SK-N-MC (cell line): ENCODE measurements around the gene CELA2A.
"Not testable (repeated sequence)": the region's sequence is repeated elsewhere in the genome, so short reads cannot be mapped to it uniquely, and the experiment has no call there.

ENCODE experiments used
- DNase-seq: peaks from one replicate; pipeline ENCODE4 v3.0.0-alpha.2; 2011; ENCODE audit warnings: low read depth, low spot score
- H3K27ac ChIP-seq: fragments of 200-600 bp; sonication (generic); 2 replicates; pipeline ENCODE4 v1.5.1; 2016; ENCODE audit warnings: mixed run types
- H3K36me3 ChIP-seq: fragments of 200-600 bp; sonication (generic); 2 replicates; pipeline ENCODE4 v1.6.1; 2017; ENCODE audit warnings: antibody characterized with exemption, low read length, mixed read lengths; ENCODE audit not compliant: insufficient read depth
- H3K4me3 ChIP-seq: fragments of 200-600 bp; sonication (generic); 2 replicates; pipeline ENCODE4 v1.5.1; 2016
- H3K9ac ChIP-seq: fragments of 200-600 bp; sonication (generic); 2 replicates; pipeline ENCODE4 v1.8.0; 2017; ENCODE audit warnings: mixed run types, mixed read lengths; ENCODE audit not compliant: insufficient read length
- H3K9me3 ChIP-seq: fragments of 200-600 bp; sonication (generic); 2 replicates; pipeline ENCODE4 v1.6.1; 2017; ENCODE audit warnings: low read depth, mild to moderate bottlenecking, antibody characterized with exemption, low read length, moderate library complexity, mixed read lengths
- EZH2 ChIP-seq: fragments of 200-600 bp; sonication (generic); IDR thresholded peaks from one replicate; pipeline ENCODE4 v1.6.1; 2017; ENCODE audit warnings: antibody characterized with exemption
- FOXP2 ChIP-seq: optimal IDR thresholded peaks from 2 replicates; pipeline ENCODE3; 2011; ENCODE audit warnings: mild to moderate bottlenecking, moderate library complexity; ENCODE audit not compliant: insufficient read depth; ENCODE audit errors: extremely low read length, control extremely low read depth
- POLR2AphosphoS5 ChIP-seq: IDR thresholded peaks from 2 replicates; pipeline ENCODE4 v1.6.1; 2012; ENCODE audit warnings: mild to moderate bottlenecking, low read depth, low read length, borderline replicate concordance

The CELA2A gene

DNA sequence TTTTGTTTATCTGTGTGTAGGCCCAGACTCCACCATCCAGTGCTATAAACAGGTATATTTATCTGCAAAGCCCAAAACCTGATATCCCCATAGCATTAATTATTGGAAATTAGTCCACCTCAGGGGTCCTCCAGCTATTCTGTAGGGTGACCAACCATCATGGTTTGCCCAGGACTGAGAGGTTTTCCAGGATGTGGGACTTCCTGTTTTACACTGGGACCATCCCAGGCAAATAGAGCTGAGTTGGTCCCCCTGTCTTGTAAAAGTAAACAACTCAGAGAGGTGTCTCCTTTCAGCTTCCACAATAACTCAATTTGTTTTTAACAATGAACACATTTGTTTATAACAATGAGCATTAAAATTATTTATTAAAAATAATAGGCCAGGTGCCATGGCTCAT, 11.6 kb downstream of the CELA2A start:
- TF ChIP-seq EZH2 (no peak), FOXP2 (no peak), POLR2AphosphoS5 (no peak)
- Histone ChIP-seq H3K9ac (no peak overlapping the region), H3K4me3 (no peak overlapping the region), H3K27ac (no peak overlapping the region), H3K36me3 (no peaks in the 10 kb centered on the region), H3K9me3 (no peaks in the 10 kb centered on the region)
- no peak for DNase-seq

DNA sequence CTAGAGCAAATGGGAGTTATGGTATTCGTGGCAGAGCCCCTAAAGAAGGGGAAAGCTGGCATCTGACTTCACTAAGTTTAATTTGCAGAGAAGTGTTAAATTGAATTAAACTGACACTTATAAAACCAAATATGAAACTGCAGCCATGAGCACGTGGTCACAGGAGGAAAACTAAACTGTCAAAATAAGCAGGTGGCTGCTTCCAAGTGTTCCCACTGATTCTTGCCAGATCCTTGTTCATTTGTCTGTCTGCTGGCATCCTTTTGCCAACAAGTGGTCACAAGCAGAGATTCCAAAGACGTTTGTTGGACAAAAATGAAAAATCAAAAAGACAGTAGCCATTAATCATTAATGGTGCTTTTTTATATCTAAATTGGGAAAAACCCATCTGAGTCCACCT, 12.8 kb downstream of the CELA2A start:
- no peak for TF ChIP-seq FOXP2
- no peak for TF ChIP-seq POLR2AphosphoS5
- TF ChIP-seq EZH2: no peak
- no peak for DNase-seq

DNA sequence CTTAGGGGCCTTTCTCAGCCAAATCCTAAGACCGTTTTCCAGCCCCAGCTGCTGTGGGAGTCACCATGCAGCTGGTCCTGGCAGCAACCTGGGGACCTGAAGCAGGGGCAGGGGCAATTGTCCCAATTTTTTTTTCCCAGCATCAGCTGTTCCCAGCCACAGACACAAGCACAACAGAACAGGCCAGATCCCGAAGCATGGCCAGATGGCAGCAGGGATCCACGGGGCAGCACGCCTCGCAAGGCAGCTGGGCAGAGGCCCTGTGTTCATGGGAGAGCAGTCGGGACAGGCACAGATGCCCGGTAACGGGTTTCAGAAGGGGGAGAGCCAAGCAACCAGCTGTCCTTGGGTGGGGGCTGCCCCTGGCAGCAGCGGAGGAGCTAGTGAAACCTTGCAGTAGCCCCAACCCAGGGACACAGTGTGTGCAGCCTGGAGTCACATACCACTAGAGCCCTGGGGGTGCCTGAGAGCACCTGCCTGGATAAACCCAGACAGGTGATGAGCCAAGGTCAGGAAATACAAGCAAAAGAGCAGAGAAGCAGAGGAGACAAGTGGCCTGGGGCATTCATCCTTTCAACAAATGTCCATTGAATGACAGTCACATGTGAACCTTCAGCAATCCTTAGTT, 13.4 kb downstream of the CELA2A start:
- H3K4me3 ChIP-seq, DNase-seq, H3K9ac ChIP-seq, H3K27ac ChIP-seq, H3K9me3 ChIP-seq, H3K36me3 ChIP-seq: not testable (repeated sequence)

More for the DNA sequence above, 12.8 kb downstream of the CELA2A start:
- Histone ChIP-seq H3K36me3 (no peaks in the 10 kb centered on the region), H3K4me3 (no peak overlapping the region), H3K9ac (no peak overlapping the region), H3K27ac (no peak overlapping the region), H3K9me3 (no peaks in the 10 kb centered on the region)

DNA sequence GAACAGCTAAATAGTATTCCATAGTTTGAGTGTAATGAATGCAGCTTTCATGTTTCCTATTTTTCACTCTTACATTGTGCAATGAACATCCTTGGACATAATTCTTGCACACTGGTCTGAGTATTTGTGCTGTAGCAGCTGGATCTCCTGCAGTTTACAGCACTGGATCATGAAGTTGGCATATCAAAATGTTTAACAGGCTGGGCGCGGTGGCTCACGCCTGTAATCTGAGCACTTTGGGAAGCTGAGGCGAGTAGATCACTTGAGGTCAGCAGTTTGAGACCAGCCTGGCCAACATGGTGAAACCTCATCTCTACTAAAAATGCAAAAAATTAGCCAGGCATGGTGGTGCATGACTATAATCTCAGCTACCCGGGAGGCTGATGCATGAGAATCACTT, 14.5 kb downstream of the CELA2A start:
- H3K36me3 ChIP-seq, H3K4me3 ChIP-seq, H3K27ac ChIP-seq, H3K9me3 ChIP-seq, H3K9ac ChIP-seq, DNase-seq: not testable (repeated sequence)

DNA sequence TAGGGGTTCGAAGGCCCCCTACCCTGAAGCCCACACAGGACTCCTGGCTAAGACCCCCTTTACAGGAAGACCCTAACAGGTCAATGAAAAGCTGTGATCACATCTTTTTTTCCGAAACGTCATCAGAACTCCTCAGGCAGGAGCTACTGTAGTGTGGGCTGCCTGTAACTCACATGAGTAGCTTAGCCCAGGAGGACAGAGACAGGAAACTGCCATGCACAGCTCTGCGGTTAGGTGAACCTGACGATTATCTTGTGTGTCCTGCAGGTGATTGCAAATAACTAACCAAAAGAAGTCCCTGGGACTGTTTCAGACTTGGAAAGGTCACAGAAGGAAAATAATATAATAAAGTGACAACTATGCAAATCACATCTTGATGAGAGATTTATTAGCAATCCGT, 15.2 kb downstream of the CELA2A start:
- H3K9me3 ChIP-seq, H3K36me3 ChIP-seq, H3K27ac ChIP-seq, DNase-seq, H3K9ac ChIP-seq, H3K4me3 ChIP-seq: not testable (repeated sequence)

DNA sequence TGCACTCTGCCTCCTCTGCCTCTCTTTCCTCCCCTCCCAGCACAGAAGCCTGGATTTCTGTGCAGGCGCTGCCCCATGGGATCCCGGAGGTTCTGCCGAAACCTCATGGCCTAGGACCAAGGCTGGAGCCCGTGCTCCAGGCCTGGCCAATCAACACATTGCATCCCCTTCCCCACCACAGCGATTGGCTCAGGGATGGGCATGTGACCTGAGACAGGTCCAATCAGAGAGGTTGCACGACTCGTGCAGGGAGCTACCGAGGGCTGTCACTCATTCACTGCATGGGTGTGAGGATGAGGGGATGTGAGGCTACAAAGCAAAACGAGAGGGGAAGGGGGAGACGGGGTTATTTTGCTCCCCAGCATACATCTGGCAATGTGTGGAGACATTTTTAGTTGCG, 16.1 kb downstream of the CELA2A start:
- Histone ChIP-seq H3K9me3 (no peaks in the 10 kb centered on the region), H3K36me3 (no peaks in the 10 kb centered on the region), H3K9ac (no peak overlapping the region), H3K27ac (no peak overlapping the region), H3K4me3 (no peak overlapping the region)
- TF ChIP-seq FOXP2 (no peak), EZH2 (no peak), POLR2AphosphoS5 (no peak)
- no peak for DNase-seq

DNA sequence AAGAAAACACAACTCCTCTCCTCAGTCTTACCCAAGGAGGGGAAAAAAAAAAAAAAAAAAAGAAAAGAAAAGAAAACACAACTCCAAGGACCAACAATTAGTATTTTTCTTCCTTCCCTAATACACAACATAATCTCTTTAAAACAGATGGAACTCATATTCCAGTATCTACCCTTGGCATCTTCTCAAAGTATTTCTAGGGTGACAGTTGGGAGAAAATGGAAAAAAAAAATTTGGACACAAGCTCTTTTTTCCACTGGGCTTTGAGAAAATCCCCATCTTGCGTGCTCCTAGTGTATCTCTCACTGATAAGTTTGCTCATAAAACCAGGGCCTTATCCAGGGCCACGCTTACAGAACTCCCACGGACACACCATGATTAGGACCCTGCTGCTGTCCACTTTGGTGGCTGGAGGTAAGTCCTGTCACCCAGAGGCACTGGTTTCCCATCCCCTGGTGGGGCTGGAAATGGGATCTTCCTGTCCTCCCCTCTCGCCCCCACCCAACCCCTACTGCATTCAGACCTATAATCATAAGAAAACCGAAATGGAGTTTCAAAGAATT, 19.3 kb downstream of the CELA2A start, which contains the start of gene CELA2B:
TSS of gene CELA2B (plus strand) at position 353 of the 563 bp plus-strand sequence. CDS start at position 375, 22 bp downstream.
- Histone ChIP-seq H3K4me3 (no peak within 1 kb of the TSS), H3K9me3 (no peaks in the 10 kb centered on the region), H3K9ac (no peak within 1 kb of the TSS), H3K36me3 (no peaks in the 10 kb centered on the region), H3K27ac (no peak within 1 kb of the TSS)
- no peak for DNase-seq
- TF ChIP-seq EZH2: no peak
- TF ChIP-seq FOXP2: no peak
- TF ChIP-seq POLR2AphosphoS5: no peak

DNA sequence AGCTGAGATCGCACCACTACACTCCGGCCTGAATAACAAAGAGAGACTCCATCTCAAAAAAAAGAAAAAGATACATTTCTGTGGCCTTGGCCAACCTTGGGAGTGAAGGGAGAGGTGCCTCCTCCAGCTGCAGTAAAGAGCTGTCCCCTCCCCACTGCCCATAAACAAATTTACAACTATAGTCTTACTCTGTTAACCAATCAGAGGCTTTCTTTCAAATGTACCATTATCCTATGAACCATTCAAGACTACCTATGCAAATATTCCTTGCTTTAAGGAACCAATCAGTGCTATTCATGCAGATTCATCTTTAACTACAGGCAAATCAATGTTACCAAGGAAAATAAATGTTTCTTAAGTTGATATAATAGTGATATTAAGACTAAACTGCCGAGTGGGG, 20.4 kb downstream of the CELA2A start:
- Histone ChIP-seq H3K9me3 (no peaks in the 10 kb centered on the region), H3K27ac (no peak overlapping the region), H3K36me3 (no peaks in the 10 kb centered on the region), H3K9ac (no peak overlapping the region), H3K4me3 (no peak overlapping the region)
- DNase-seq: no peak
- TF ChIP-seq POLR2AphosphoS5: no peak
- TF ChIP-seq EZH2: no peak

DNA sequence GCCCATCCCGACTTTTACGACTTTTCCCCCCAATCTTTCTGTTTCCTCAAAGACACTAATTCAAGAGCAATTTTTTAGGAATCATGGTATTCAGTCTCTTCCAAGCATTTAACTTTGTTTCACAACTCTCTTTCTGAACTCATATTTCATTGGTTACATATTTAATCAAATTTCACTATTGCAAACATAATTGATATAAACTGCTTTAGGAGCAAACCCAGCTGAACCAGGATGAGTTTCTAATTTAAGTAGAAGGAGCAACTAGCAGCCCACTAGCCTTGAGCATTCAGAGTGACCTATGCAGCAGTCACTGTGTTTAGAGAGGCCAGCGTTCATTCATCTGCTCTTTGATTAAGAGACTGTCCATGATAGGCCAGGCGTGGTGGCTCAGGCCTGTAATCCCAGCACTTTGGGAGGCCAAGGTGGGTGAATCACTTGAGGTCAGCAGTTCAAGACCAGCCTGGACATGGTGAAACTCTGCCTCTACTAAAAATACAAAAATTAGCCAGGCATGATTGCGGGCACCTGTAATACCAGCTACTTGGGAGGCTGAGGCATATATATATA, 21.2 kb downstream of the CELA2A start:
- TF ChIP-seq EZH2 (no peak), POLR2AphosphoS5 (no peak), FOXP2 (no peak)
- no peak for DNase-seq

More for the DNA sequence above, 21.2 kb downstream of the CELA2A start:
- no peak overlapping the region for H3K4me3 ChIP-seq
- no peak overlapping the region for H3K9ac ChIP-seq
- no peaks in the 10 kb centered on the region for H3K36me3 ChIP-seq
- H3K27ac ChIP-seq: no peak overlapping the region
- no peaks in the 10 kb centered on the region for H3K9me3 ChIP-seq
